Astrocyte (in vitro differentiated cells and primary cell): ENCODE measurements around the gene SARS1. TPM values are rescaled to one million over a fixed set of nuclear protein-coding genes. Genes with fewer than 3 reads are reported as not detected.

Experiments used
- DNase-seq: peaks from one replicate; pipeline ENCODE4 v3.0.0-alpha.2; 2010; ENCODE audit warnings: low read depth
- FAIRE-seq: peaks from 2 replicates; lab custom pipeline; 2011; peaks lifted over from hg19 to GRCh38; lab: Jason Lieb, UNC
- H2AFZ ChIP-seq: 2 replicates; pipeline ENCODE4 v1.6.0; 2012; ENCODE audit warnings: low read depth, low read length, inconsistent platforms
- H3K27ac ChIP-seq: 2 replicates; pipeline ENCODE4 v1.5.1; 2011; ENCODE audit warnings: low read depth, low read length, inconsistent platforms
- H3K27me3 ChIP-seq: 2 replicates; pipeline ENCODE4 v1.6.0; 2011; ENCODE audit warnings: low read length, inconsistent platforms; ENCODE audit not compliant: insufficient read depth
- H3K36me3 ChIP-seq: 2 replicates; pipeline ENCODE4 v1.5.1; 2011; ENCODE audit warnings: low read length, inconsistent platforms; ENCODE audit not compliant: insufficient read depth
- H3K4me1 ChIP-seq: 2 replicates; pipeline ENCODE4 v1.5.1; 2011; ENCODE audit warnings: low read length, inconsistent platforms; ENCODE audit not compliant: insufficient read depth
- H3K4me2 ChIP-seq: 2 replicates; pipeline ENCODE4 v1.6.0; 2012; ENCODE audit warnings: low read length, inconsistent platforms
- H3K4me3 ChIP-seq: 2 replicates; pipeline ENCODE4 v1.5.1; 2011; ENCODE audit warnings: low read depth, mild to moderate bottlenecking, low read length, inconsistent platforms; ENCODE audit not compliant: insufficient read depth
- H3K79me2 ChIP-seq: 2 replicates; pipeline ENCODE4 v1.6.0; 2012; ENCODE audit warnings: mild to moderate bottlenecking, low read length, inconsistent platforms; ENCODE audit not compliant: insufficient read depth
- H3K9ac ChIP-seq: 2 replicates; pipeline ENCODE4 v1.6.0; 2012; ENCODE audit warnings: mild to moderate bottlenecking, low read length, inconsistent platforms
- H3K9me3 ChIP-seq: 2 replicates; pipeline ENCODE4 v1.5.1; 2012; ENCODE audit warnings: low read depth, mild to moderate bottlenecking, low read length, inconsistent platforms; ENCODE audit not compliant: insufficient read depth
- H4K20me1 ChIP-seq: 2 replicates; pipeline ENCODE4 v1.6.0; 2012; ENCODE audit warnings: low read length, inconsistent platforms; ENCODE audit not compliant: insufficient read depth
- H3K27ac Mint-ChIP-seq: one replicate; pipeline ENCODE4 v1.8.0; 2021; ENCODE audit warnings: mild to moderate bottlenecking, mixed read lengths; ENCODE audit not compliant: unreplicated experiment
- H3K27me3 Mint-ChIP-seq: one replicate; pipeline ENCODE4 v1.8.0; 2021; ENCODE audit warnings: low read depth, mixed read lengths; ENCODE audit not compliant: unreplicated experiment
- H3K36me3 Mint-ChIP-seq: one replicate; pipeline ENCODE4 v1.8.0; 2021; ENCODE audit warnings: low read depth, mixed read lengths; ENCODE audit not compliant: unreplicated experiment
- H3K4me1 Mint-ChIP-seq: one replicate; pipeline ENCODE4 v1.8.0; 2021; ENCODE audit warnings: low read depth, mixed read lengths; ENCODE audit not compliant: unreplicated experiment
- H3K4me3 Mint-ChIP-seq: one replicate; pipeline ENCODE4 v1.8.0; 2021; ENCODE audit warnings: mild to moderate bottlenecking, moderate library complexity, mixed read lengths; ENCODE audit not compliant: unreplicated experiment
- H3K9me3 Mint-ChIP-seq: one replicate; pipeline ENCODE4 v1.8.0; 2021; ENCODE audit warnings: mild to moderate bottlenecking, mixed read lengths; ENCODE audit not compliant: unreplicated experiment
- EZH2 ChIP-seq: IDR thresholded peaks from 2 replicates; pipeline ENCODE4 v1.6.1; 2012; ENCODE audit warnings: mild to moderate bottlenecking, low read length, inconsistent platforms; ENCODE audit not compliant: insufficient read depth
- total RNA-seq: library from RNA; stranded (reverse); gene quantifications from 2 replicates; pipeline ENCODE4 v1.2.1, GENCODE V29; 2021
- TF ChIP-seq, protein P1 (sequence below): IDR thresholded peaks from 2 replicates; pipeline ENCODE4 v1.5.1; 2011; ENCODE audit warnings: low read depth, mild to moderate bottlenecking, inconsistent platforms, low read length, moderate library complexity; ENCODE audit not compliant: insufficient read depth

SARS1 gene
- total RNA-seq, 1 donor from 2014 or later: 355 TPM

DNA sequence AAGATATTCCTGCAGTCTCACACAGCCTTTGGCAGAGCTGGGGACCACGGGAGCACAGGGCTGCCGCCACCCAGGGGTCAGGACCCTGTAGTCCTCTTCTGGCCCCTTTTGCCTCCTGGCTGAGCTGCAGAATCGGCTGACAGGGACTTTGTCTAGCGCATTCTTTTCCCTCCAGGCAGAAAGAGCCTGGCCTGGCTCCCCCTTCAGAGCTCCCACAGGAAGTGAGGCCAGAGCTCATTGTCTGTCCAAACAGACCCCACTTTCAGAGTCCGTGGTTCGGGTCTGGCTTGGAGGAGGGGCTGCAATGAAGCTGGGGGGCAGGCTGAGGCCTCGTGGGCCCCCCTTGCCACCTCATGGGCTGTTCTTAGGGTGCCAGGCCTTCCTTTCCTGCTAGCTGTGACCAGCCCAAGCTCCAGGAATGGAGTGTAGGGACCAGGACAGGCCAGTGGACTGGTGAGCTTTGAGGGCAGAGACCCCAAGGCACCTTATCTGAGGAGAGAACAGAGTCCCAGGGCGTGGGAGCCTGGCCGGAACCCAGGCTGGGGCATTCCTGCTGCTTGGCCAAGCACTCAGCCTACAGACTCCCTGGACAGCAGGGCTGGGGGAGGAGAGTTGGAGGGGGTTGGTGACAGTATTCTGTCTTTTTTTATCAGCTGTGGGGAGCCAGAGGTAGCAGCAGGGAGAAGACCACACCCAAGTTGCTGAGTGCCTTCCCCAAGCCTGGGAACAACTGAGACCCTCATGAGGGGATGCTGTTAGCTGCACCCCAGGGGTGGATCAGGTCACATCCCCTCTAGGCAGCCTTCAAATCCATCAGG lies 40.3 kb downstream of the SARS1 start:
- Histone ChIP-seq H3K4me1 (peaks cover 27% of the 10 kb centered on the region), H3K79me2 (peaks cover 4% of the 10 kb centered on the region), H4K20me1 (no peaks in the 10 kb centered on the region), H2AFZ (peak overlapping the region; percentile 54), H3K27me3 (no peaks in the 10 kb centered on the region), H3K4me2 (peak overlapping the region; percentile 54), H3K9ac (peak overlapping the region; percentile 28), H3K9me3 (no peaks in the 10 kb centered on the region), H3K36me3 (no peaks in the 10 kb centered on the region), H3K4me3 (no peak overlapping the region), H3K27ac (peak overlapping the region; percentile 26)
- no peak for DNase-seq
- TF ChIP-seq, protein P1, sequence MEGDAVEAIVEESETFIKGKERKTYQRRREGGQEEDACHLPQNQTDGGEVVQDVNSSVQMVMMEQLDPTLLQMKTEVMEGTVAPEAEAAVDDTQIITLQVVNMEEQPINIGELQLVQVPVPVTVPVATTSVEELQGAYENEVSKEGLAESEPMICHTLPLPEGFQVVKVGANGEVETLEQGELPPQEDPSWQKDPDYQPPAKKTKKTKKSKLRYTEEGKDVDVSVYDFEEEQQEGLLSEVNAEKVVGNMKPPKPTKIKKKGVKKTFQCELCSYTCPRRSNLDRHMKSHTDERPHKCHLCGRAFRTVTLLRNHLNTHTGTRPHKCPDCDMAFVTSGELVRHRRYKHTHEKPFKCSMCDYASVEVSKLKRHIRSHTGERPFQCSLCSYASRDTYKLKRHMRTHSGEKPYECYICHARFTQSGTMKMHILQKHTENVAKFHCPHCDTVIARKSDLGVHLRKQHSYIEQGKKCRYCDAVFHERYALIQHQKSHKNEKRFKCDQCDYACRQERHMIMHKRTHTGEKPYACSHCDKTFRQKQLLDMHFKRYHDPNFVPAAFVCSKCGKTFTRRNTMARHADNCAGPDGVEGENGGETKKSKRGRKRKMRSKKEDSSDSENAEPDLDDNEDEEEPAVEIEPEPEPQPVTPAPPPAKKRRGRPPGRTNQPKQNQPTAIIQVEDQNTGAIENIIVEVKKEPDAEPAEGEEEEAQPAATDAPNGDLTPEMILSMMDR: no peak
- TF ChIP-seq EZH2: no peak
- no peaks in the 10 kb centered on the region for H3K9me3 Mint-ChIP-seq
- peaks cover 13% of the 10 kb centered on the region for H3K4me1 Mint-ChIP-seq
- peaks cover under 1% of the 10 kb centered on the region for H3K27me3 Mint-ChIP-seq
- FAIRE-seq: no peak
- H3K4me3 Mint-ChIP-seq: no peak overlapping the region
- peak overlapping the region; percentile 41 for H3K27ac Mint-ChIP-seq
- H3K36me3 Mint-ChIP-seq: peaks cover 9% of the 10 kb centered on the region

DNA sequence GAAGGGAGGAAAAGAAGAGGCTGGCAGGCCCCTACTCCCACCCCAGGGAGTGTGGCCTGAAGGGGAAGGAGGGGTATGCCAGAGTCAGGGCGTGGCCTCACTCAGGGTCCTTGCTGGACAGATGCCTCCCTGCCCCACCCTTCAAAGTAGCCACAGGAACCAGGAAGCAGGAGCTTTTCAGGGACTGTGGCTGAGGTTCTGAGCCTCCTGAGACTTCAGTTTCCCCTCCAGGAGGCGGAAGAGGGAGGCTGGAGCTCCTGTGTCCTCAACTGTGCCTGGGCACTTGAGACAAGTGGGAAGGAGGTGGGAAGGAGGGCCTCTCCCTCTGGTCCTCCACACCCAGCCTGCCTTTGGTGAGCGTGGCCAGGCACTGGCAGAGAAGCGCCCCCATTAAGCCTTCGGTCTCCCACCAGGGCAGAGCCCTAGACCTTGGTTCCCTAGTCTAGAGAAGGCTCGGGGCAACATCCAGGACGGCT lies 40.9 kb downstream of the SARS1 start:
- Mint-ChIP-seq H3K27me3 (no peaks in the 10 kb centered on the region), H3K4me1 (peaks cover 13% of the 10 kb centered on the region), H3K4me3 (no peak overlapping the region), H3K27ac (peak overlapping the region; percentile 41), H3K9me3 (no peaks in the 10 kb centered on the region), H3K36me3 (peaks cover 9% of the 10 kb centered on the region)
- Histone ChIP-seq H2AFZ (peak overlapping the region; percentile 19), H3K9me3 (no peaks in the 10 kb centered on the region), H3K27me3 (no peaks in the 10 kb centered on the region), H3K27ac (no peak overlapping the region), H4K20me1 (no peaks in the 10 kb centered on the region), H3K79me2 (peaks cover 4% of the 10 kb centered on the region), H3K4me3 (no peak overlapping the region), H3K36me3 (no peaks in the 10 kb centered on the region), H3K4me2 (peak overlapping the region; percentile 54), H3K4me1 (peaks cover 26% of the 10 kb centered on the region), H3K9ac (no peak overlapping the region)
- DNase-seq (no peak), FAIRE-seq (no peak)
- TF ChIP-seq EZH2: no peak
- TF ChIP-seq, protein P1: no peak
